GM18505 (cell line): ENCODE results near the gene FNDC10.
"Not testable (repeated sequence)": the region's sequence is repeated elsewhere in the genome, so short reads cannot be mapped to it uniquely, and the experiment has no call there.

Source experiments
- ATAC-seq: cut with Tn5 transposase; IDR thresholded peaks from one replicate; pipeline ENCODE4 v1.9.1; 2021; ENCODE audit not compliant: unreplicated experiment
- POLR2A ChIP-seq: IDR thresholded peaks from 4 replicates; pipeline ENCODE4 v1.6.1; 2011; ENCODE audit warnings: borderline replicate concordance; ENCODE audit not compliant: insufficient read depth, insufficient read length; ENCODE audit errors: extremely low read depth

Gene FNDC10

DNA sequence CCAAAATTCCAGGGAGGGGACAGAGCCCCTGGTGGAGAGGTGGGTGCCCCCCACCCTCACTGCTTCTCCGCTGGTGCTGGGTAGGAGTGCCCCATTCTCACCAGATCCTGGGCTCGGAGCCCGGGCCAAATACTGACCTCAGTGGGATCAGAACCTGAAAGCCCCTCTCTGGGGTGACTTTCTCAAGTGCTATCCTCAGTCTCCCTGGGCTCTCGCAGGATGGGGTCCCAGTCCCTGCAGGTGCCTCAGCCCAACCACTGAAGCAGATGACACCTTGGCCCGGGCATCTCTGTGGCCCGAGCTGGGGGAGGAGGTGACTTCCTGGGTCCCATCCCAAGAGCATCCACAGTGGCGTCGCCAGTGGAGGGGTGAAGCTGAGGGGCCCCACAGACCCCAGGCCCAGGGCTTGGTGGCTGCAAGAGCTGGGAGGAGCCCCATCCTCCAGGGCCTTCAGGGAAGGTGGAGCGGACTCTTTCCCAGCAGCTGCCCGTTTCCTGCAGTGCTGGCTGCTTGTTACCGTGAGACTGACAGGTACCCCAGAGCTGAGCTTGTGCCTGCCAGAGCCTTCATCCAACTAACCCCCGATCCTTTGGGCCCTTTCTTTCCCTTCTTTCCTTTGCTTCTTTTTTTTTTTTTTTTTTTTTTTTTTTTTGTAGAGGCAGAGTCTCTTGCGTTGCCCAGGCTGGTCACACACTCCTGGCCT lies 3.9 kb upstream of the FNDC10 start:
- TF ChIP-seq POLR2A, result no peak
- no peak for ATAC-seq

DNA sequence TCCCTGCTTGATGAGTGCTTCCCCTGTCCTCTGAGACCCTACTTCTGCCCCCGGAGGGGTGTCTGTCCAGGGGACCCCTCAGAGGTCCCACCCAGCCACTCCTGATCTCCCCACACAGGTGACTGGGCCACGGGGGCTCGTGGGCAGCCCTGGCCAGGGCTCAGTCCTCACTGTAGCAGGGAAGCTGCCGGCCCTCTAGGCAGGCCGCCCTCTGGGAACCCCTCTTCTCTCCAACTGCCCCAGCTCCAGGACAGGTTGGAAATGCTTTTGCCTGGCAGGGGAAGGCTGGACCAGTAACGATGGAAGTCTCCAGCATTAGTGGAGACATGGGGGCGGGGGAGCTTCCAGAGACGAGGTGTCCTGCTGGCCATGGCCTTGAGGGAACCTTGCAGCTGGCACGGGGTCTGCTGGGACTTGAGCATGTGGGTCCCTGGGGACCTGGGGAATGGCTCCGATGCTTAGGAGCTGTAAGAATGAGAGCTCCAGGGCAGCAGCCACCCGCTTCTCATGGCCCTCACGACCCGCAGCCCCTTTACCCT lies 3.1 kb upstream of the FNDC10 start:
- no peak for ATAC-seq
- TF ChIP-seq POLR2A, result no peak

DNA sequence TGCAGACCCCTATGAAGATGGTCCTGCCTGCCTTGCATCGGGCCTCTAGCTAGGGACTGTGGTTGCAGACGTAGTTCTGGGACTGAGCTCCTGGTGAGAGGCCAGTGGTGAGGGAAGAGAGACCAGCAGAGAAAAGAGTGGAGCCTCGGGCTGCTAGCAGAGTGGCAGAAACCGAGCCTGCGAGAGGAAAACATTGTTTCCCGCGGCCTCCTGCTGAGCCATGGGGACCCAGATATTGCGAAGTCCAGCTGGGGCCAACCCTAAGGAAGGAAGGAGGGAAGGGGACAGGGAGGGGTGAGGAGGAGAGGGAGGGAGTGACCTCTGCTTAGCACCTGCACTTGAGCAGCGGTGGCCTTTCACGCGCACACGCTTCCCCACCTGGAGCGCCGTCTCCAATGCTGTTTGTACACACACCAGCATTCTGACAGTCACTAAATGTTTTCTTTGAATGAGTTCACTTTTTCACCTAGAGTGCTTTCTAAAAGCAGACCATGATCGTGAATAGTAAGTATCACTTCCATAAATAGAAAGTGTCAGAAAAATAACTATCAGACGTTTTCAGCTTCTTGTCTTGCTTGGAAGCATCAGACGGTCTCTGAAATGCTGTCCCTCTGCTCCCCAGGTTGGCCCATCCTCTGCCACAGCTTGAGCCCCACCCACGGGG lies 2.5 kb upstream of the FNDC10 start:
- no peak for TF ChIP-seq POLR2A
- no peak for ATAC-seq

DNA sequence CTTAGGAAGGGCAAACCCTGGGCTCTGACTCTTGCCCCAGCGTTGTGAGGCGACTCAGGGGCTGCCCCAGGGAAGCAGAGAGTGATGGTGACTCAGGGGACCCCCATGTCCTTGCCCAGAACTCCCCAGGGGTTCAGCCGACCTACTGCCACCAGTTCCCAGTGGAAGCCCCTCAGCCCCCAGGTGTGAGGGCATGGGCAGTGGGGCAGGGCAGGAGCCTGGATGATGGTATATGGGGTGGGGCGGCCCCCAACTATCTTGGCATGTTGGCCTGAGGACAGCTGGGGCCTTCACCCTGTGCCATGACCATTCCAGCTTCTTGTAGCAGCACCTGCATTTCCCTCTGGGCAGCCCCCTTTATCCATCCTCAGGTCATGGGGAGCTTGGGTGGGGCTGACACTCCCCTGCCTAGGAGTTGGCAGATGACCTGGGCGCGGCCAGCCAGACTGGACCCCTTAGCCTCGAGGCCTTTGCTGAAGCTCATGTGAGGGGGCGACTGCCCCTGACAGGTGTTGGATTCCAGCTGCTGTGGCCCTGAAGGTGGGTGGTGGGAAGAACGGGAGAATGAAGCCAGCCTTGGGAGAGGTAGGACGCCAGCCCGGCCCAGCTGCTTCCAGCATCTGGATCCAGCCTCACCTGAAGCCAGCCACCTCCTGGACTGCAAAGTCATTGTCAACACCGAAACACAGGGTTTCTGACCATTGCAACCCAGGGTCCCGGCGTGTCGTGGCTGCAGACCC lies 1.8 kb upstream of the FNDC10 start:
- no peak for ATAC-seq

DNA sequence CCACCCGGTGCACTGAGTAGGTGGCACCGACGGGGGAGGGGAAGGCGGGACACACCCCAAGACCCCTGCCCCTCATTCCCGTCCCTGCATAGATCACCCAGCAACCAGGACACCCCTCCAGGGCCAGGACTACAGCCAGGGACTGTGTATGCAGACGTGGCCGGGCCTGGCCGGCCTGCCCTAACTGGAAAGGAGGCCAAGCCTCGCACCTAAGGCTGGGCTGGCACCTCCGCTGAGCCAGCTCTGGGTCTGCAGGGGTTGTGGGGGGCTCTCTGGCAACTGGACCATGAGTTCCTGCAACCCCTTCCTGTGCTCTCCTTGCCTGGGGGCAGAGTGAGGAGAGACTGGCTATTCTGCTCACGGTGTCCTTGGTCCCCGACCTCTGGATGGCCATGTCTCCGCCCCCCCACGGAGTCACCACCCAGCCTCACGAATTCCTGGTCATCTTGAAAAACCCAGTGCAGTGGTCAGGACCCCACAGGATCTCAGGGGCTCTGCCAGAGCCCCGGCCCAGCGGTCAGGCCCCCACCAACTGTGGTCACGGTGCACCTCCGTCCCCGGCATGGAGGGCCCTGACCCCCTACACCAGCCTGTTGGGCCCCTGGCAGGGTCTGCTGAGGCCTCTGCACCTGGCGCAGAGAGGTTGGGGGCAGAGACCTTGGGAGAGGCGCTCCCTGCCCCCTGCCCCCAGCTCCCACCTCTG lies 1.1 kb upstream of the FNDC10 start:
- TF ChIP-seq POLR2A, result no peak
- no peak for ATAC-seq

More for the DNA sequence above, 1.8 kb upstream of the FNDC10 start:
- TF ChIP-seq POLR2A, result no peak

DNA sequence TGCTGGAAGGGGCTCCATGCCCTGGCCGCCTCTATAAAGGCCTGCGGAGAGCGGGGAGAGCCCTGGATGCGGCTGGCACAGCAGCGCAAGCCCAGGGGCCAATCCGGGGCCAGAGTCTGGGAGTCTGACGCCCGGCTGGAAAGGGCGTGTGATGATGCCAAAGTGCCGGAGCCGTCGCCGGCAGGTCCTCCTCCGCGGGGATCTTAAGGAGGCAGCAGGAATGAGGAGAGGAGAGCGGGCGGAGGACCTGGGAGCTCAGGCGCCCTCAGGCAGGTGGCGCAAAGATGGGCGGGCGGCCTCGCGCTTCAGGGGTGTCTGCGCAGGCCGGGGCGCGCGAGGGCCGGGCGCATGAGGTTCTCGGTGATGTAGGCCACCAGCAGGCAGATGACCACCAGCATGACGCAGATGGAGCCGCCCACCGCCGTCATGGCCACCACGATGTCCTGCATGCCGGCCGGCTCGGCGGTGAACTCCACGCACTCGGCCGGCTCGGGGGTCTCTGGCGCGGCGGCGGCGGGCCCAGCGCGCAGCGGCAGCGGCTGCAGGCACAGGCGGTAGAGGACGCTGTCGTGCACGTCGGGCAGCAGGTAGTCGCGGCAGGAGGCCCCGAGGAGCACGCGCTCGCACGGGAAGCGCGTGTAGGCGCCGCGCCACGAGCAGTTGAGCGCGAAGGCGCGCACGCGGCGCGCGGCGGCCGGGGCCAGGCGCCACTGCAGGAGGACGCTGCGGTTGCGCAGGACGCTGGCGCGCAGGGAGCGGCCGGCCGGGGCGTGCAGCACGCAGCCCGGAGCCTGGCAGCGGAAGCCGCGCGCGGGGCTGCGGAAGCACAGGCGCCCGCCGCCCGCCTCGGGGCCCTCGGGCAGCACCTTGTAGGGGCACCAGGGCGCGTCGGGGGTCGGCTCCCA lies 653 bp downstream of the FNDC10 start:
- ATAC-seq, result no peak
- TF ChIP-seq POLR2A, result no peak

DNA sequence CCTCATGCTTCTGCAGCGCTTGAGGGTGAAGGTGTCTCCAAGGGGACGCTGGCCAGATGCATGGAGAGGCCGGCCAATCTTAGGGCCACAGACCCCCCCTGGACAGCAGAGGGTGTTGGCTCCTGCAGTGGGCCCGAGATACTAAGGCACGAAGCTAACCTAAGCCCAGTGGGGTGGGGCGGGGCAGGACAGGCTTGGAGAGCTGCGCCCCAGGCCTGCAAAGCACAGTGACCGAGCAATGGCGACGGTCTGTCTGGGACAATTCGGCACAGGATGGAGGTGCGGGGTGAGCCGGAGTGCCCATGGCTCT lies 1.3 kb downstream of the FNDC10 start:
- ATAC-seq, result no peak
- TF ChIP-seq POLR2A, result no peak

DNA sequence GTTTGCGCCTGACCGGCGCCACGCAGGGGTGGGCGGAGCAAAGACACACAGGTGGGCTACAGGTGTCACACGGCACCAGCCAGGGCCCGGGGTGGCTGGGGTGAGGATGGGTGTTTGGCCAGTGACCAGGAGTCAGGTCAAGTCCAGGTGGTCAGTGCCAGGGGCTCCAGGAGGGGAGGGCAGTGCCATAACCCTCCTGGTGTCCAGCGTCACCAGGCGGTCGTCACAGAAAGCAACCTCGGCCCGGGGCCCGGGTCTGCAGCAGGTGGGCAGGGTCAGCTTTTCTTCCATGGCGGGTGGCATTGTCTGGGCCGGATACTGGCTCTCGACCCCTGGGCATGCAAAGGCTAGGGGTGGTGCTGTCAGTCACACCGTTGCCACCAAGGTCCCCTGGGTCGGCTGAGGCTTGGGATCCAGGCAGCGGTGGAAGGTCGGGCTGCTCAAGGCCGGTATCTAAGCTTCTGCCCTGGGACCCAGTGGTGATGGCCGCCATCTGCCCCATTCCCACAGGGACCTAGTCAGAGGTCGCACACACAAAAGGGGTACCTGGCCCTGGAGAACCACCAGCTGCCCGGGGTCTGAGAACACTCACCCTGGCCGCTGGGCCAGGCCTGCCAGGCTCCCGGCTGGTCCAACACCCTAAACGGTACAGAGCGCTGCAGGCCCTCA lies 1.8 kb downstream of the FNDC10 start:
- no peak for TF ChIP-seq POLR2A
- no peak for ATAC-seq

DNA sequence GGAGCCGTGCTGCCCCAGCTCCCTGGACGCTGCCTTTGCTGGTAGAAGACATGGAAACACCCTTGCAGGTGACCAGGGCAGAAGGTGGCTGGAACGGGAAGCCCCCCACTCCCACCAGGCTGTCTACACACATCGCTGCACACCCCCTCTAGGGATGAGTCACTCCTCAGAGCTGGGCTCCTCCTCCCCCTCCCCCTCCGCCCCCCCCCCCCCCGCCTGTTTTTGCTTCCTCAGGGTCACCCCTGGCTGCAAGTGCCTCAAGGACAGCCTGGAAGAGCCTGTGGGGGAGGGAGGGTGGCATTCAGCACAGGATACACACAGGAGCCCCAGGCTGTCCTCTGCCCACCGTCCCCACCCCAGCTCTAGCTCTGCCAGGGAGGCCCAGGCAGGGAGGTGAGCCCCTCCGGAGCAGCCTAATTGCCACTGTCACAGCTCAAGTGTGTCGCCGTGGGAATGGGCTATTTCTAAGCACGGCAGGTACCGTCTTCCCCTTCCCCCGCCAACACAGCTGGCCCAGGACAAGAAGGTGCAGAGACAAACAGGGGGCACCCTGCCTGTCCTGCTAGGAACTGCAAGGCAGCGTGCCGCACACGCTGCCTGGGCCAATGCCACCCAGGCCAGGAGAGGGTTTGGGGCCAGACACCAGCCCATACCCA lies 2.5 kb downstream of the FNDC10 start:
- TF ChIP-seq POLR2A, result no peak
- ATAC-seq, result no peak

DNA sequence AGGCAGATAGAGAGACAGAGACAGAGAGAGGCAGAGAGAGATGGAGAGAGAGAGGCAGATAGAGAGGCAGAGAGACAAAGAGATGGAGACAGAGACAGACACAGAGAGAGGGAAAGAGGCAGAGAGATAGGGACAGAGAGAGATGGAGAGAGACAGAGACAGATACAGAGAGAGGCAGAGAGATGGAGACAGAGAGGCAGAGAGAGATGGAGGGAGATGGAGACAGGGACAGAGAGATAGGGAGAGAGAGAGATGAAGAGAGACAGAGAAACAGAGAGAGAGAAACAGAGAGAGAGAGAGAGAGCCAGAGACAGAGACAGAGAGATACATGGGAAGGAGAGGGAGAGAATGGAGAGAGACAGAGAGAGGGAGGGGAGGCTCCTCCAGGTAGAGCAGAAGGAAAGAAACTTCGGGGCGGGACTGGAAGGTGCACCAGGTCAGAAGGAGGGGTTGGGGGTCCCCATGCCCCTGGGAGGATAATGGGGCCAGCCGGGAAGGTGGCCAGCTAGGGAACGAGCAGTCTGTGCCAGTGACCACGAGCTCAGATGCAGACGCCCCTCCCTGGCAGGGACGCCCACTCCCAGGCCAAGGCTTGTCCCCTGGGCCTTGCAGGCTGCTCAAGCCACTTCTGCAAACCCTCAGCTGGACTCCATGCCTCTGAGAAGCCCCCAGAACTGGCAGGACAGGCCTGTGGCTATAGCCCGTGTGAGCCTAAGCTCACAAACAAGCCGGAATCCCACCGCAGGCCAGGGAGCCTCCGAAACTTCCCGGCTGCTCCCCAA lies 3.3 kb downstream of the FNDC10 start:
- ATAC-seq, result no peak
- TF ChIP-seq POLR2A, result no peak

DNA sequence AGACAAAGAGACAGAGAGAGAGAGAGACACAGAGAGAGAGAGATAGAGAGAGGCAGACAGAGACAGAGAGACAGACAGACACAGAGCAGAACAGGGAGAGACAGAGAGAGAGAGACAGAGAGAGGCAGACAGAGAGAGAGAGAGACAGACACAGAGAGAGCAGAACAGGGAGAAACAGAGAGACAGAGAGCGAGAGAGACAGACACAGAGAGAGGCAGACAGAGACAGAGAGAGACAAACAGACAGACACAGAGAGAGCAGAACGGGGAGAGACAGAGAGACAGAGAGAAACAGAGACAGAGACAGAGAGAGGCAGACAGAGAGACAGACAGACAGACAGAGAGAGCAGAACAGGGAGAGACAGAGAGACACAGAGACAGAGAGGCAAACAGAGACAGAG lies 4.6 kb downstream of the FNDC10 start:
- ATAC-seq, result not testable (repeated sequence)
